GM10248 (cell line): ENCODE results near the gene MMAB.

ENCODE experiments used
- CTCF ChIA-PET: fragments of 300-600 bp; sonication (Branson Sonifier 250); formaldehyde crosslinking; extraction: SDS; loops from one replicate; lab custom pipeline; 2021; ENCODE audit warnings: antibody characterized with exemption; lab: Yijun Ruan, JAX
- POLR2A ChIA-PET: fragments of 350-650 bp; sonication (Branson Sonifier 250); formaldehyde crosslinking; extraction: SDS; loops from one replicate; lab custom pipeline; 2020; ENCODE audit warnings: antibody characterized with exemption; lab: Yijun Ruan, JAX
- DNase-seq: peaks from one replicate; pipeline ENCODE4 v3.0.0; 2012; ENCODE audit errors: extremely low spot score
- CTCF ChIP-seq: IDR thresholded peaks from 2 replicates; pipeline ENCODE4 v1.5.1; 2012; ENCODE audit warnings: mild to moderate bottlenecking, low read depth; ENCODE audit errors: extremely low read depth, missing control alignments, control extremely low read depth

MMAB gene

GRCh38 chr12:109577311-109577710 lies 4.0 kb upstream of the MMAB start:
- CTCF ChIA-PET: no interaction called here
- no peak for TF ChIP-seq CTCF
- POLR2A ChIA-PET: no interaction called here
- DNase-seq: no peak

DNA sequence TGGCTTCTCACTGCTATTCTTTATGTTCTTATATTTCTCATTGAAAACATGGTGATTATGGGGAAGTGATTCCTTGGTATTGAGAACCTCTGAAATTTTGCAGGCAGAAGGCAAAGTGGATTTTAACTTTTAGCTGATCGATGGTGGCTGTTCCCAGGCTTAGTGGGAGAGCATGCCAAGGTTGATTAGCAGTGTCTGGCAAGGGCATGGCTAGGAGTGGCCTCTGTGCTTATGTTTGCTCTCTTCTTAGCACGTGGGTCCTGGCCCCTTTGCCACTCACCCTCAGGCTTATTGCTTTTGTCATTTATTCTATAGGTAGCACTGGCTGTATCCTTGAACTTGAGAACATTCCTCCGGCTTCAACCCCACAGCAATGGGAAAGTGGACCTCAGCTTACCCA lies 2.4 kb upstream of the MMAB start:
- no peak for TF ChIP-seq CTCF
- DNase-seq: no peak
- ChIA-PET CTCF (interaction anchor here (1.0 to 5.4 kb wide), 3 partner anchors 11 to 269 kb away, joined by 3 to 41 read pairs (median 3); no protein-coding TSS in a partner anchor), POLR2A (interaction anchor here (0.7 kb wide), 1 partner anchor 127 kb away, joined by 4 read pairs; no protein-coding TSS in a partner anchor)

DNA sequence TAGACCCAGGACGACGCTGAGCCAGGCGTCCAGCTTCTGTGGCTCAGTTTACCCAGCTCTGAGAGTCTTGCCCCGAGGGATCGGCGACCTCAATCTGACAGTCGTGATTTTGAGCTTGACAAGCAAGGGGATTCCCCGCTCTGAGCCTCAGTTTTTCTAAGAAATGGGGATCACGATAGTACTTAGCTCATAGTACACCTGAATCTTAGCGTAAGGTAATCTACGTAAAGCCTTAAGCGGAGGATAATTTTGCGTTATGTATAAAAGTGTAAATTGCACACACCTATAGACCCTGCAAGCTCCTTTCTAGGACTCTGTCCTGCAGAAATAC lies 575 bp upstream of the MMAB start:
- TF ChIP-seq CTCF: no peak
- CTCF ChIA-PET: interaction anchor here (0.7 to 5.4 kb wide), 5 partner anchors 13 to 26 kb away, joined by 3 to 41 read pairs (median 6); no protein-coding TSS in a partner anchor
- DNase-seq: no peak
- POLR2A ChIA-PET: no interaction called here

GRCh38 chr12:109572506-109572845 lies 828 bp downstream of the MMAB start:
- no peak for DNase-seq
- POLR2A ChIA-PET: no interaction called here
- TF ChIP-seq CTCF: no peak
- CTCF ChIA-PET: interaction anchor here (1.0 to 5.4 kb wide), 3 partner anchors 25 to 273 kb away, joined by 3 to 41 read pairs (median 4); no protein-coding TSS in a partner anchor

- no peak for TF ChIP-seq CTCF
- DNase-seq: no peak
- ChIA-PET POLR2A (no interaction called here), CTCF (interaction anchor here (1.0 to 5.4 kb wide), 4 partner anchors 10 to 273 kb away, joined by 3 to 41 read pairs (median 4); no protein-coding TSS in a partner anchor)
Observed at GRCh38 chr12:109571773-109572505, 1.4 kb downstream of the MMAB start.

GRCh38 chr12:109568486-109568885 lies 4.8 kb downstream of the MMAB start:
- ChIA-PET CTCF (interaction anchor here (1.0 to 1.4 kb wide), 5 partner anchors 8 to 28 kb away, joined by 3 read pairs; no protein-coding TSS in a partner anchor), POLR2A (no interaction called here)
- no peak for DNase-seq
- TF ChIP-seq CTCF: no peak
